Measurements from ENCODE around the gene INTS4. TPM values are rescaled to one million over a fixed set of nuclear protein-coding genes. Genes with fewer than 3 reads are reported as not detected.

INTS4 gene
- total and polyA plus RNA-seq, 2 donors from 2014 or later = 16.7 to 34.6 TPM

DNA sequence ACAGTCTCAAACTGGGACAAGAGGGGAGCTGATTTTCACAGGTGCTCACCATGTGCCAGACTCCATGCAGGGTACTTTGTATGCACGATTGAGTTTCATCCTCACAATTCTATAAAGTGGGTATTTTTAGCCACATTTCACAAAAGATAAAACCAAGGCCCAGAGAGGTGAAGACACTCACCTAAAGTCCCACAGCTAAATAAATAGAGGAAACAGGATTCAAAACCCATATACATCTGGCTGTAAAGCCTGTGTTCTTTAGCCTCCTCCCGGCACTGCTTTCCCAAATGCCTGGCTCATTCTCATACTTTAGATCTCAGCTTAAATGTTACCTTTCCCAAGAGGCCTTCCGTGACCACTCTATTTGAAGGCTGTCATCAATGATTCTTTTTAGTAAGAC, 41.8 kb upstream of the INTS4 start:
- H3K4me3 ChIP-seq (ENCODE audit: low read length in 3 of 3) = no peak overlapping the region
- H3K36me3 ChIP-seq (ENCODE audit: control insufficient read depth in 2 of 3, insufficient read depth in 3 of 3, low read length in 3 of 3) = no peaks in the 10 kb centered on the region
- H3K4me1 ChIP-seq (ENCODE audit: control insufficient read depth in 2 of 3, insufficient read depth in 2 of 3, low read depth in 1 of 3, low read length in 3 of 3) = peaks cover 6 to 8% (median 8%) of the 10 kb centered on the region in 3 donors
- no peak overlapping the region for H3K9ac ChIP-seq (ENCODE audit: low read length in 3 of 3)
- no peaks in the 10 kb centered on the region for H3K27me3 ChIP-seq (ENCODE audit: control insufficient read depth, insufficient read depth, low read length)
- FAIRE-seq = no peak
- no peak for TF ChIP-seq CTCF (IDR thresholded peaks at IDR 0.05; ENCODE audit: borderline replicate concordance, extremely low read depth, insufficient read depth)
- intact Hi-C loops (cut with DNase I) = no loop called here
- H3K27ac ChIP-seq (ENCODE audit: low read depth in 2 of 2, low read length in 2 of 2) = no peak overlapping the region
- DNase-seq = no peak
- no peaks in the 10 kb centered on the region for H3K9me3 ChIP-seq (ENCODE audit: control insufficient read depth in 2 of 3, insufficient read depth in 1 of 3, low read length in 3 of 3)

DNA sequence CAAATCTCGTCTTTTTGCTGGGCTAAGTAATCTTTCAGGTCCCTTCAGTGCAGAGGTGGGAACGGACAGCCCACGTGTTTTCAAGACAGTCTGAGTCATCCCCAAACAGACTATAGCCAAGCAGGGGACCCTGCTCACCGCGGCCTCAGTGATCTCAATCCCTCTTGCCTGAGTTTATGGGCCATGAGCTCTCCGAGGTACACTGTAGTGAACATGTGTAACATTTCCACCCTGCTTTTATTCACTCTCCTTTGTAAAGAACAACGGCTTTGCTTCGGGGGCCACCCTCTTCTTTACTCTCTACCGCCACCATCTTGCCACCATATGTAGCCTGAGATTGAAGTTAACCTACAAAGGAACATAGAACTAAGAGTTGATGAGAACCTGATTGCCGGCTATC, 40.2 kb upstream of the INTS4 start:
- FAIRE-seq = no peak
- Histone ChIP-seq H3K9me3 (ENCODE audit: control insufficient read depth in 2 of 3, insufficient read depth in 1 of 3, low read length in 3 of 3) (no peaks in the 10 kb centered on the region), H3K27ac (ENCODE audit: low read depth in 2 of 2, low read length in 2 of 2) (no peak overlapping the region), H3K4me1 (ENCODE audit: control insufficient read depth in 2 of 3, insufficient read depth in 2 of 3, low read depth in 1 of 3, low read length in 3 of 3) (peaks cover 0 to 8% (median 6%) of the 10 kb centered on the region in 3 donors), H3K27me3 (ENCODE audit: control insufficient read depth, insufficient read depth, low read length) (no peaks in the 10 kb centered on the region), H3K4me3 (ENCODE audit: low read length in 3 of 3) (no peak overlapping the region), H3K36me3 (ENCODE audit: control insufficient read depth in 2 of 3, insufficient read depth in 3 of 3, low read length in 3 of 3) (no peaks in the 10 kb centered on the region), H3K9ac (ENCODE audit: low read length in 3 of 3) (no peak overlapping the region)
- TF ChIP-seq CTCF (IDR thresholded peaks at IDR 0.05; ENCODE audit: borderline replicate concordance, extremely low read depth, insufficient read depth) = no peak
- intact Hi-C loops (cut with DNase I) = no loop called here
- DNase-seq = no peak

DNA sequence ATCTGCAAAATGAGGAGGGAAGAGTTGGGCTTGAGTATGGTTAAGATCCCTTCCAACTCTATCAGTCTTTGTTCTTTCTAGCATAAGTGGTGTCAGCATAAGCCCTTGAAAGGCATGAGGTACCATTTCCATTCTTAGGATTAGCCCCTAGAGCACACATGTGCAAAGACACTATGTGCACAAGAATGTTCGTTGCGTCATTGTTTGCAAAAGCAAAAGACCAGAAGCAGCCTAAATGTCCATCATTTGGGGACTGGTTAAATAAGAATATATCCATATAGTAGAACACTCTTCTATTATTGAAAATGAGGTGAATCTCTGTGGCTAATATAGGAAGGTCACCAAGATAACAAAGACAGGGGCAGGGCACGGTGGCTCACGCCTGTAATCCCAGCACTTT, 38.6 kb upstream of the INTS4 start:
- Histone ChIP-seq H3K36me3 (ENCODE audit: control insufficient read depth in 2 of 3, insufficient read depth in 3 of 3, low read length in 3 of 3) (no peaks in the 10 kb centered on the region), H3K27me3 (ENCODE audit: control insufficient read depth, insufficient read depth, low read length) (no peaks in the 10 kb centered on the region), H3K4me1 (ENCODE audit: control insufficient read depth in 2 of 3, insufficient read depth in 2 of 3, low read depth in 1 of 3, low read length in 3 of 3) (peaks cover 0 to 6% (median 4%) of the 10 kb centered on the region in 3 donors), H3K4me3 (ENCODE audit: low read length in 3 of 3) (no peak overlapping the region), H3K9me3 (ENCODE audit: control insufficient read depth in 2 of 3, insufficient read depth in 1 of 3, low read length in 3 of 3) (no peaks in the 10 kb centered on the region), H3K27ac (ENCODE audit: low read depth in 2 of 2, low read length in 2 of 2) (no peak overlapping the region), H3K9ac (ENCODE audit: low read length in 3 of 3) (no peak overlapping the region)
- TF ChIP-seq CTCF (IDR thresholded peaks at IDR 0.05; ENCODE audit: borderline replicate concordance, extremely low read depth, insufficient read depth) = no peak
- FAIRE-seq = no peak
- DNase-seq = no peak
- intact Hi-C loops (cut with DNase I) = no loop called here

DNA sequence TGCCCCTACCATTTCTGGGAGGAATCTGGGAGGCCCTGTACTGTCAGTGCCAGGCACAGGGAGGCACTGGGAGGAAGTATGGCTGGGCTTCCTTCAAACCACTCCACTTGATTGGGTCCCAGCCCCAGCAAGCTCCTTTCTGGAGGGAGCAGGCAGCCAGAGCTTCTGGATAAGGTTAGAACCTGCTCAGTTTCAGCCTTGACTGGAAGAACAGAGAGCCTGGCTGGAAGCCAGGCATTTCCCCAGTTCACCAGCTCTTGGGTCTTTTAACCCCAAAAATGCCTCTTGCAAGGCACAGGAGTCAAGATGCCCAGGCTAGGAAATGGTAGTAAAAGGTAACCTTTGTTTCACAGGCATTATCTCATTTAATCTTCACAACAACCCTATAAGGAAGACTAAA, 37.6 kb upstream of the INTS4 start:
- FAIRE-seq = no peak
- peaks cover 0 to 6% (median 4%) of the 10 kb centered on the region in 3 donors for H3K4me1 ChIP-seq (ENCODE audit: control insufficient read depth in 2 of 3, insufficient read depth in 2 of 3, low read depth in 1 of 3, low read length in 3 of 3)
- H3K9ac ChIP-seq (ENCODE audit: low read length in 3 of 3) = no peak overlapping the region
- H3K4me3 ChIP-seq (ENCODE audit: low read length in 3 of 3) = no peak overlapping the region
- intact Hi-C loops (cut with DNase I) = no loop called here
- no peak overlapping the region for H3K27ac ChIP-seq (ENCODE audit: low read depth in 2 of 2, low read length in 2 of 2)
- no peak for TF ChIP-seq CTCF (IDR thresholded peaks at IDR 0.05; ENCODE audit: borderline replicate concordance, extremely low read depth, insufficient read depth)
- H3K9me3 ChIP-seq (ENCODE audit: control insufficient read depth in 2 of 3, insufficient read depth in 1 of 3, low read length in 3 of 3) = no peaks in the 10 kb centered on the region
- DNase-seq = no peak
- H3K27me3 ChIP-seq (ENCODE audit: control insufficient read depth, insufficient read depth, low read length) = no peaks in the 10 kb centered on the region
- no peaks in the 10 kb centered on the region for H3K36me3 ChIP-seq (ENCODE audit: control insufficient read depth in 2 of 3, insufficient read depth in 3 of 3, low read length in 3 of 3)

Measured in kidney (tissue), 14 donors.